ENCODE data around the gene TELO2.

Gene TELO2

GRCh38 chr16:1500465-1501150, 7.4 kb downstream of the TELO2 start:
- DNase-seq, result no peak

DNA sequence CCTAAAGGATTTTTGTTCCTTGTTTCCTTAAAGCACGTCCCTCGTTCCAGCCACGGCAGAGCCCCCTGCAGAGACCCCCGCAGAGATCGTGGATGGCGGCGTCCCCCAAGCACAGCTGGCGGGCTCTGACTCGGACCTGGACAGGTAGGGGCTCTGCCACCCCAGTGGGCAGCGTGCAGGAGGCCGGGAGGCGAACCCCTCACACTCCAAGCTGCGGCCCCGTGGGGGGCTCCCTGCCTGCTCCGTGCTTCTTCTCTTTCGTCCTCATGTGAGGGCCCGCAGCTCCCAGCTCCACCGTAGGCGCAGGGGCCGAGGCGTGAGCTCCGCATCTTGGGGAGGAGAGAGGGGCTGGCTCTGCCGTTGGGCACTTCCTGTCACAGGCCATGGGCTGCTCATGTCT, 8.5 kb downstream of the TELO2 start:
- DNase-seq, result no peak

GRCh38 chr16:1502092-1503004, 9.2 kb downstream of the TELO2 start:
- DNase-seq, result no peak

GRCh38 chr16:1503110-1503955, 10.2 kb downstream of the TELO2 start:
- no peak for DNase-seq

DNA sequence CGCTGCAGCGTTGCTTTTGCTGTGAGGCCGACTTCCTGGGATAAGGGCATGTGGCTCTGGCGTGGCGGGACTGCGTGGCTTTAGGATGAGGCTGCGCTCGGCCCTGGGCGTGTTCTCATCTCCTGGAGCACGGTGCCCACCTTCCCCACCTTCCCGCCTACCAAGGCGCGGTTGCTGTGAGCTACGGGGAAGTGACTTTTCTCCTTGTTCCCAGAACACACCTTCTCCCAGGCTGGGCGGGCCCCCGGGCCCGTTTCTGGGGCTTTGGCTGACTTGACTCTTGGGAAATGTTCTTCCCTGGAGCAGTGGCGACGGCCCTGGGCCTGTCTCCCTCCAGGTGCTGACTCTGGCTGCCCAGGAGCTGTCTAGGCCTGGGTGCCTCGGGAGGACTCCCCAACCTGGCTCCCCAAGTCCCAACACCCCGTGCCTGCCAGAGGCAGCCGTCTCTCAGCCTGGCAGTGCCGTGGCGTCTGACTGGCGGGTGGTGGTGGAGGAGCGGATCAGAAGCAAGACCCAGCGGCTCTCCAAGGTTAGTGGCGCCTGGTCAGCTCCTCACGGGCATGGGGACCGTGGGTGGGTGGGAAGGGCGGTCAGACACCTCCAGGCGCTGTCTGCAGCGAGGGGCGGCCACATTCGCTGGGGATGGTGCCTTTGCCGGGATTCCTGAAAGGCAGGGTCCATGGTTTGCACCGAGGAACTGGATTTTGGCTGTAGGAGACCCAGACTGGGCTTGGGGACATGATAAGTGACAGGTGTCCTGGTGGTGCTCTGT, 12.1 kb downstream of the TELO2 start:
- no peak for DNase-seq

DNA sequence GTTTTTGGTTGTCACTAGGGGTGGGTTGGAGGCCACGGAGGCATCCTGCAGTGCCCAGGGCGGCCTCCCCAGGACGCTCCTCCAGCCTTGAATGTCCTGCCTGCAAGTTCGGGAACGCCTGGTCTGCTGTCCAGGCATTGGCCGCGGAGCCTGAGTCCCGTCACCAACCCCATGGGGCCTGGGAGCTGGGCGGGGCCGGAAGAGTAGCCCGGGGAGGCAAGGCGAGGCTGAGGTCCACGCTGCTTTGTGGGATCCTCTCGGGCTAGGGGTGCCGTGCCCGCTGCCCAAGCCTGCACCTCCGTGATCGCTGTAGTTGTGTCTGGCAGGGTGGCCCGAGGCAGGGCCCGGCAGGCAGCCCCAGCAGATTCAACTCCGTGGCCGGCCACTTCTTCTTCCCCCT, 12.8 kb downstream of the TELO2 start:
- DNase-seq, result no peak

DNA sequence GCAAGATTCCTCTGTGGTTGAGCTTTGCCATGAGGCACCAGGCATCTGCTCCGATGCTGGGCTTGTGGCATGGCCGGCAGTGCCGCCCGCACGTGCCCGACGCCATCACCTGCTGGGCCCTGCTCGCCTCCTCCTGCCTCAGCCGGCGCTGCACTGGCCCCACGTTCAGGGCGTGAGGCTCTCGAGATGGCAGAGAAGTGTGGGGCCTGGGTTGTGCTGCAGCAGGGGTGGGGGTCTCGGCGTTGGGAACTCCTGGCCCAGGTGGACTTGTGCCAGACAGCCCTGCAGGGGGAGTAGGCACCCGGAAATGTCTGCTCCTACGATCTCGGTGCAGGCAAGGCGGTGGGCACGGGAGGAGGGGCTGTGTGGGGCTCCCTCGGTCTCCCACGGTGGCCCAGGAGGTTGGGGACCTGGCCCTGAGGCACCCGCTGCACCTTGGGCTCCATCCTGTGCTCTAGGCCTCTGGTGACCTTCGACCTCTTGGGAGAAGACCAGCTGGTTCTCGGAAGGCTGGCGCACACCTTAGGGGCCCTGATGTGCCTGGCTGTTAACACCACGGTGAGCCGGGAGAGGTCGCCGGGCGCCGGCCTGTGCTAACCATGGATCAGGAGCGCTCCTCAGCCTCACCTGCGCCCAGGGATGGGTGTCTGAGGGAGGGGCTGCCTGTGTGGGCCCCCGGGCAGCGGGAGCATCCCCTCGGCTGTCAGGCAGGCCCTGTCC, 13.5 kb downstream of the TELO2 start:
- no peak for DNase-seq

- DNase-seq, result no peak
These were observed 15.5 kb downstream of the TELO2 start for GRCh38 chr16:1508494-1509187.

DNA sequence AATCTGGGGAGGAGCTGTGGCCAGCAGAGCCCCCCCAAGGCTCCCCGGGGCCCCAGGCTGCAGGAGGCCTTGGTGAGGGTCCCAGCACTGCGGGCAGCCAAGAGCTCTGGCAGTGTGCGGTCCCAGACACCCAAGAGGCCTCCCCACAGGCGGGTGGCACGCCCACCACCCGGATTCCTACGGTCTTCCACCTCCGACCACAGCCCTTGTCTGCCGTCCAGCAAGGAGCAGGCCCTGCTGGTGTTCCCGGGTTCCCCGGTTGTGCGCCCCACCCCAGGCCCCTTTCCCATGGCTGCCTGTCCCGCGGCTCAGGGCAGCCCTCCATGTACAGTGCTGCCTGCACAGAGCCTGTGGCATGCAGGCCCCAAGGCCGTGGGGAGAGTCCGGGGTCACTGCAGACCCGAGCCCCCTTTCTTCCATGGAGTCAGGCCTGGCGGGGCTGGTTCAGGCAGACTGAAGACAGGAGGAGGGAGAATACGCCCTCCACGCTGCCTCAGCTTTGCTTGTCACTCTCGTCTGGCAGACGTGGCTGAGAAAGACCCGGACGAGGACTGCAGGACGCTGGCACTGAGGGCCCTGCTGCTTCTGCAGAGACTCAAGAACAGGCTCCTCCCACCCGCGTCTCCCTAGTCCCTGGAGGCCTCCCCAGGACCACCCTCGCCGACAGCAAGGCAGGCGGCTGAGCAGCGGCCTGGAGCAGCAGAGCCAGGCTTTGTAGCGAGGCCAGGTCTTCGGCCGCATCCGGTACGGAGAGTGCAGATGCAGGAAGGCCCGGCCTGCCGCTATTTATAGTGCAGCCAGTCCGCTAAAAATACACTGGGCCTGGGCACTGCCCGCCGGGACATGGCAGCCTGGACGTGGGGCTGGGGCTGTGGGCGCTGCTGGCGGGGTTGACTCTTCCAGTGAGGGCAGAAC, 16.4 kb downstream of the TELO2 start:
- DNase-seq, result no peak

DNA sequence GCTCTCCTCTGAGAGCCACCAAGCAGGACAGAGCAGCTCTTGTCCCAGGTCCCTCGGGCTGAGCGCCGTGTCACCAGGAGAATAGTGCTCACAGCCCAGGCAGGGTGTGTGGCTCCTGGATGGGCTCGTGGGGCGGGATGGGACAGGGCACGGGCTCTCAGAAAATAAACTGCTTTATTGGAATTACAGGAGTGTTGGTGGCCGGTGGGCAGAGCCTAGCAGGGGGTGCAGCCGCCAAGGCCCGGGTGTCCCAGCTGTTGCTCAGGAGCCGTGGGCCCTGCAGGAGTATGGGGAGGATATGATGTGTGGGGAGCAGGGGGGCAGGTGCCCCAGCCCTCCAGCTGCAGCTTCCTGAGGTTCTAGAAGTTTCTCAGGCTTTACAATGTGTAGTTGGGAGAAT, 17.1 kb downstream of the TELO2 start:
- no peak for DNase-seq

DNA sequence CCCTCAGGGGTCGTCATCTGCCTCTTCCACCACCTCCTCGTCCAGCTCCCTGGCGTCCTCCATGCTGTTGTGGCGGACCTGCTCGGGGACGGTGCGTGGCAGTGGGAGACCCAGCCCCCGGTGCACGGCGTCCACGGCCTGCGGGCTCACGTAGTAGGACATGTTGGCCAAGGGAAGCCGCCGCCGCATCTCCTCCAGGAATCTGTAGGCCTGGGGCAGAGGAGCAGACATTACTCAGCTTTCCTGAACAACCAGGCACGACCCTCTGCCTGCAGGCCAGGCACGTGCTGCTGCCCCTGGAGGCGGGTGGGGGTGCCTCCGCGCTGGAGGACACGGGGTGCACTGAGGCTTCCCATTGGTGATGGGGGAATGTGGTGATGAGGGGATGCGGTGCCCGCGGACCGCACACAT, 17.8 kb downstream of the TELO2 start:
- DNase-seq, result no peak

- DNase-seq, result no peak
These were observed 18.8 kb downstream of the TELO2 start for GRCh38 chr16:1511662-1512569.

DNA sequence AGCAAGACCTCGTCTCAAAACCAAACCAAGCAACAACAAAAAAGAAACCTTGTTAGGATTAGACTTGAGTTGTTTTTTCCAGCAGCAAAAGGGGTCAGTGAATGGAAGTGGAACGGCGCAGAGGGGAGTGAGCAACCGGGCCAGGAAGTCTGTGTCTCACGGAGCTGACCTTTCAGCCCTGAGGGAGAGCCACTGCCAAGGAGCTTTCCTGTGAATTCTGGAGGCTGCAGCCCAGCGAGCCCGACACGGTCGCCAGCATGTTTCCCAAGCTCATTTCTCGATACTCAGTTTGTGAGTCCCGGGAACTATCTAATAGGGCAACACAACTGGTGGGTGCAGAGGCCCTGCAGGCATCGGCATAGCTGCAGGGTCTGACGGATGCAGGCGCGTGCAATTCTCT, 19.6 kb downstream of the TELO2 start:
- no peak for DNase-seq

- DNase-seq, result no peak
These were observed 21.3 kb downstream of the TELO2 start for GRCh38 chr16:1514507-1514906.

DNA sequence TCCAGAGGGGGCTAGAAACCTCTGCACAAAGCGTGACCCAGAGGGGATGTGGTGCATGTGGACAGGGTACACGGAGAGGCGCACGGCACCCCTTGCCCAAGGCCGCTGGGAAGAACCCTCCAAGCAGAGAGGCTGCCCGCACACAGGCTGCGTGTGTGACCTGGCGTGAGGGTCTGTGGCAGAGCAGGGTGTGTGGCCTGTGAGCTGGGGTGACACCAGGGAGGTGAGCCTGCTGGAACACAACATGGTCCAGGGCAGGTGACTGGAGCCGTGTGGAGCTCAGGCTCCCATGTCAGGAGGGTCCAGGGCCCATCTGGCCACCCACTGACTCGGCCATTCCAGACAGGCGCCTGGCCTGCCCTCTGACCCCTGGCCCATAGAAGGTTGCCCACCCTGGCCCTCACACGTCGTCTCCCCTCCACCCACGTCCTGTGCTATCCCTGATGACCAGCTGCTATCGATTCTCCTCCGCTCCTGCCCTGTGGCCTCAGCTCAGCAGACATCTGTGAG, 25.5 kb downstream of the TELO2 start:
- no peak for DNase-seq

DNA sequence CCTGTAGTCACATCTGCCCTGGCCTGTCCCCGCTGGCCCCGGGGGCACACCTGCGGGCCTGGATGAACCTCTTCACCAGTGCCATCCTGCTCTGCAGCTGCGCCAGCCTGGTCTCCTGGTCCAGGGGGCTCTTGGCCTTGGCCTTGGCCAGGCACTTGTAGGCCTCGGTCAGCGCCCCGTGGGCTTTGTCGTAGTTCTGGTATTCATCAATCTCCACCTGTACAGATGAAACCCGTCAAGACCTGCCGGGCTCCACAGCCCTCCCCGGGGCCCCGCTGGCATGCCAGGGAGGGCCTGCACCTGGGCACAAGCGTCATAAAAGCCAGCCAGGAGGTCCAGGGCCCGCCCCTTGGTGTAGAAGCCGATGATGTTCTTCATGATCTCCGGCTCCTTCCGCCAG, 26.7 kb downstream of the TELO2 start:
- DNase-seq, result no peak

DNA sequence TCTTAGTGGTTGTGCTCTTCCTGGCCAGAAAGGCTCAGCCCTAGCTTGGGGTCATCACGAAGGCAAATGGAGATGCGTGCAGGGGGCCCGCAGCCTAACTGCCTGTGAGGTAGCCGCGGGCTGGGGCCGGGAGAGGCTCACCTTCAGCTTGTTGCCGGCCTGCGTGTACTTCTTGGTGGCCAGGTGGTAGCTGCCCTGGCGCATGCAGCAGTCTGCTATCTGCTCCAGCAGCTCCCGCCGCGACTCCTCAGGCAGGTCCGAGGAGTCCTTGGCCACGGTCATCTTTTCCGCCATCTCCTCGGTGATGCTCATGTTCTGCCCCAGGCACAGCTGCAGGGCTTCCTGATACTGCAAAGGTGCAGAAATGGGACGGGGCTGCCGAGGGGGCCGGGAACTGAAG, 27.3 kb downstream of the TELO2 start:
- DNase-seq, result no peak

DNA sequence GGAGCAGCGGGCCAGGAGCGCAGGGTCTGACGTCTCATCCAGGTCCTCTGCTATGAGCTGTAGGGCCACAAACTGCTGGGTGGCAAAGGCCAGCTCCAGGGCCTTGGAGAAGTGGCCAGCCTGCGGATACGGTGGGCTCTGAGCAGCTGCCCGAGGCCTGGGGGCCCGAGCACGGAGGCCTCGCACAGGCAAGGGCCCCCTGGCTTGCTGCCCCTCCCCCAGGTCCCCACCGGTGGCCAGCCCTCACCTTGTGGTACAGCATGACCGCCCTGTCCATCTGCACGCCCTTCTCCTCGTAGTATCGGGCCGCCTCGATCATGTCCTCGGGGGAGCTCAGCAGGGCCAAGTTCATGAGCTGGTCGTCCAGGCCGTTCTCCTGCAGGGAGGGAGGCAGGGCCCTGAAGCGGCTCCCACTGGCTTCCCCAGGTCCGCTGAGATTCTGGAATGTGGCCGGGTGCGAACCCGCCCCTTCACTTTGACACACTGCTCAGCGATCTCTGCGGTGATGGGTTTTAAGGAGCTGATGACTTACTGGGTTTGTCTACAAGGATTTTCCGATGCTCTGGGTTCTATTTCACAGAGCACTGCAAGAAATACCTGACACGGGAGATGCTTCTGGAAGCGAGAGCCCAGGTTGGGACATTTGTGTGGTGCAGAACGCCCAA, 30.6 kb downstream of the TELO2 start:
- DNase-seq, result no peak
